HepG2 (cell line): ENCODE results near the gene MCF2L. TPM values are rescaled to one million over a fixed set of nuclear protein-coding genes. Genes with fewer than 3 reads are reported as not detected.

Source experiments
- ASH2L ChIP-seq: fragments of 300-600, 200-600 bp; sonication (generic); IDR thresholded peaks from 2 replicates; pipeline ENCODE4 v1.7.0; 2017; ENCODE audit warnings: low read depth, mild to moderate bottlenecking, moderate library complexity, mixed read lengths, low read length; ENCODE audit not compliant: insufficient read length
- HIC2 ChIP-seq: sonication (generic); formaldehyde crosslinking; IDR thresholded peaks from 2 replicates; pipeline ENCODE4 v1.9.0; 2022; ENCODE audit warnings: low read depth, missing genetic modification reagents
- IRX3 ChIP-seq: sonication (generic); formaldehyde crosslinking; IDR thresholded peaks from 2 replicates; pipeline ENCODE4 v1.8.1; 2023; ENCODE audit warnings: mild to moderate bottlenecking, low read depth, missing genetic modification reagents, borderline replicate concordance
- NFE2 ChIP-seq: sonication (generic); formaldehyde crosslinking; IDR thresholded peaks from 2 replicates; pipeline ENCODE4 v1.4.0; 2020; ENCODE audit warnings: missing genetic modification reagents
- SP1 ChIP-seq, 2 experiments: fragments of 450-650 bp in 1 of 2; sonication (generic) in 1 of 2; formaldehyde crosslinking in 1 of 2; IDR thresholded peaks; 2 replicates each; pipeline versions ENCODE4 v1.4.0 to v1.6.1; 2016 to 2020; ENCODE audit warnings: missing genetic modification reagents in 1 of 2
- ZNF20 ChIP-seq: sonication (generic); formaldehyde crosslinking; IDR thresholded peaks from 2 replicates; pipeline ENCODE4 v1.4.0; 2020; ENCODE audit warnings: mild to moderate bottlenecking, moderate library complexity, missing genetic modification reagents
- ZNF281 ChIP-seq: sonication (generic); formaldehyde crosslinking; IDR thresholded peaks from 2 replicates; pipeline ENCODE4 v1.4.0; 2020; ENCODE audit warnings: missing genetic modification reagents, borderline replicate concordance
- ZNF292 ChIP-seq: sonication (generic); formaldehyde crosslinking; IDR thresholded peaks from 2 replicates; pipeline ENCODE4 v1.8.1; 2022; ENCODE audit warnings: mild to moderate bottlenecking, low read depth, missing genetic modification reagents, borderline replicate concordance
- ZNF562 ChIP-seq: sonication (generic); formaldehyde crosslinking; IDR thresholded peaks from 2 replicates; pipeline ENCODE4 v1.8.0; 2022; ENCODE audit warnings: missing genetic modification reagents, borderline replicate concordance
- ZNF605 ChIP-seq: sonication (generic); formaldehyde crosslinking; IDR thresholded peaks from 2 replicates; pipeline ENCODE4 v1.8.0; 2022; ENCODE audit warnings: mild to moderate bottlenecking, missing genetic modification reagents
- ZNF646 ChIP-seq: sonication (generic); formaldehyde crosslinking; IDR thresholded peaks from 2 replicates; pipeline ENCODE4 v1.9.0; 2021; ENCODE audit warnings: mild to moderate bottlenecking, missing genetic modification reagents
- ZNF704 ChIP-seq: sonication (generic); formaldehyde crosslinking; IDR thresholded peaks from 2 replicates; pipeline ENCODE4 v1.8.1; 2023; ENCODE audit warnings: mild to moderate bottlenecking, inconsistent platforms, moderate library complexity, missing genetic modification reagents, borderline replicate concordance
- ZNF709 ChIP-seq: sonication (generic); formaldehyde crosslinking; IDR thresholded peaks from 2 replicates; pipeline ENCODE4 v1.5.0; 2020; ENCODE audit warnings: mild to moderate bottlenecking, missing genetic modification reagents
- ZNF775 ChIP-seq: sonication (generic); formaldehyde crosslinking; IDR thresholded peaks from 2 replicates; pipeline ENCODE4 v1.4.0; 2020; ENCODE audit warnings: missing genetic modification reagents, mild to moderate bottlenecking, moderate library complexity, borderline replicate concordance
- polyA plus RNA-seq, 8 experiments: library from polyadenylated mRNA; depleted of rRNA in 3 of 8; stranded (reverse) in 7 of 8; unstranded in 1 of 8; fragments of >200 nt; fragmentation: Illumina TruSeq in 4 of 8; extraction: Trizol in 4 of 8; gene quantifications; 2 replicates each; pipeline versions ENCODE4 v1.2.1 to v1.2.3, GENCODE V29; 2011 to 2016; ENCODE audit warnings: low read depth in 4 of 8, missing spikeins in 1 of 8, mixed read lengths in 1 of 8; ENCODE audit not compliant: insufficient read depth in 1 of 8
- total RNA-seq, 5 experiments: library from RNA; depleted of rRNA; stranded (reverse); fragments of >200 nt; fragmentation: Illumina TruSeq; extraction: Trizol; gene quantifications; 2 replicates each; pipeline ENCODE4 v1.2.3, GENCODE V29; 2016; ENCODE audit warnings: low read depth in 1 of 5

Gene MCF2L
- total and polyA plus RNA-seq, 2 of the 13 experiments (the other 11 are each of a cell fraction or from before 2014, with no cell fraction given), result 19.4 to 28.4 TPM

GRCh38 chr13:113105032-113105920, 136.3 kb downstream of the MCF2L start, which contains the start of gene F7 (continued):
- TF ChIP-seq ZNF646 (CRISPR knock-in tag) (no peak), SP1 (IDR thresholded peaks at IDR 0.05) (no peak), SP1 (CRISPR knock-in tag; IDR thresholded peaks at IDR 0.05) (peak; percentile 34; the same call in 1 of the 2 replicates), ZNF775 (no peak), ZNF562 (CRISPR knock-in tag) (no peak), NFE2 (CRISPR knock-in tag) (no peak), ZNF704 (CRISPR knock-in tag) (0 out of 2 replicates have a peak, but pooled peaks have one; percentile 60), ZNF292 (CRISPR knock-in tag) (peak; percentile 82; the same call in 1 of the 2 replicates), ZNF605 (CRISPR knock-in tag) (peak; percentile 95), ZNF281 (CRISPR knock-in tag) (peak; percentile 100), IRX3 (CRISPR knock-in tag) (0 out of 2 replicates have a peak, but pooled peaks have one; percentile 29), ASH2L (peak; percentile 38), HIC2 (peak; percentile 78), ZNF709 (CRISPR knock-in tag) (0 out of 2 replicates have a peak, but pooled peaks have one; percentile 16), ZNF20 (CRISPR knock-in tag) (no peak)
